Measurements from ENCODE around the gene PITPNM3. TPM values are rescaled to one million over a fixed set of nuclear protein-coding genes. Genes with fewer than 3 reads are reported as not detected.

The PITPNM3 gene
- polyA plus RNA-seq, 1 donor, result 1.4 TPM

GRCh38 chr17:6443692-6444570 is 112.4 kb downstream of the PITPNM3 start, which contains the start of gene PIMREG:
Gene PIMREG, plus strand, starts transcription at chr17:6444455. Its CDS starts 656 bp downstream, at chr17:6445111.
- H3K9me3 ChIP-seq (ENCODE audit: control insufficient read depth, low read depth, low read length), result no peaks in the 10 kb centered on the region
- no peaks in the 10 kb centered on the region for H3K36me3 ChIP-seq (ENCODE audit: control insufficient read depth, insufficient read depth, low read length)
- DNase-seq, result peak; percentile 98 to 100
- no peaks in the 10 kb centered on the region for H3K27me3 ChIP-seq (ENCODE audit: control insufficient read depth, insufficient read depth, low read length)
- peak within 1 kb of the TSS; percentile 63 for H3K4me3 ChIP-seq (ENCODE audit: low read length)
- H3K27ac ChIP-seq (ENCODE audit: low read length), result peak within 1 kb of the TSS; percentile 81
- H3K4me1 ChIP-seq (ENCODE audit: control insufficient read depth, insufficient read depth, low read length), result no peaks in the 10 kb centered on the region
- no CpG with 5 or more reads among the region's 62 CpGs for WGBS (ENCODE audit: insufficient coverage, low lambda C conversion rate)

- no peaks in the 10 kb centered on the region for H3K9me3 ChIP-seq (ENCODE audit: control insufficient read depth, low read depth, low read length)
- no peaks in the 10 kb centered on the region for H3K36me3 ChIP-seq (ENCODE audit: control insufficient read depth, insufficient read depth, low read length)
- no peak overlapping the region for H3K4me3 ChIP-seq (ENCODE audit: low read length)
- no peaks in the 10 kb centered on the region for H3K27me3 ChIP-seq (ENCODE audit: control insufficient read depth, insufficient read depth, low read length)
- WGBS (ENCODE audit: insufficient coverage, low lambda C conversion rate), result 13% methylated on average over 1 of the region's 6 CpGs
- H3K27ac ChIP-seq (ENCODE audit: low read length), result no peak overlapping the region
- no peak for DNase-seq
- H3K4me1 ChIP-seq (ENCODE audit: control insufficient read depth, insufficient read depth, low read length), result no peaks in the 10 kb centered on the region
Observed at GRCh38 chr17:6442775-6443174, 113.6 kb downstream of the PITPNM3 start.

GRCh38 chr17:6439951-6440350 is 116.4 kb downstream of the PITPNM3 start:
- Histone ChIP-seq H3K27me3 (ENCODE audit: control insufficient read depth, insufficient read depth, low read length) (peaks cover 4% of the 10 kb centered on the region), H3K4me3 (ENCODE audit: low read length) (no peak overlapping the region), H3K4me1 (ENCODE audit: control insufficient read depth, insufficient read depth, low read length) (no peaks in the 10 kb centered on the region), H3K27ac (ENCODE audit: low read length) (no peak overlapping the region), H3K36me3 (ENCODE audit: control insufficient read depth, insufficient read depth, low read length) (no peaks in the 10 kb centered on the region), H3K9me3 (ENCODE audit: control insufficient read depth, low read depth, low read length) (no peaks in the 10 kb centered on the region)
- WGBS (ENCODE audit: insufficient coverage, low lambda C conversion rate), result no CpG with 5 or more reads among the region's 4 CpGs
- DNase-seq, result peak; percentile 23 to 59

- H3K4me1 ChIP-seq (ENCODE audit: control insufficient read depth, insufficient read depth, low read length), result no peaks in the 10 kb centered on the region
- H3K9me3 ChIP-seq (ENCODE audit: control insufficient read depth, low read depth, low read length), result no peaks in the 10 kb centered on the region
- no peak overlapping the region for H3K27ac ChIP-seq (ENCODE audit: low read length)
- no peak for DNase-seq
- H3K27me3 ChIP-seq (ENCODE audit: control insufficient read depth, insufficient read depth, low read length), result peaks cover 4% of the 10 kb centered on the region
- no peak overlapping the region for H3K4me3 ChIP-seq (ENCODE audit: low read length)
- 83% methylated on average over 2 of the region's 3 CpGs for WGBS (ENCODE audit: insufficient coverage, low lambda C conversion rate)
- H3K36me3 ChIP-seq (ENCODE audit: control insufficient read depth, insufficient read depth, low read length), result no peaks in the 10 kb centered on the region
Observed at GRCh38 chr17:6437956-6438355, 118.4 kb downstream of the PITPNM3 start.

- no peak overlapping the region for H3K27ac ChIP-seq (ENCODE audit: low read length)
- DNase-seq, result no peak
- H3K9me3 ChIP-seq (ENCODE audit: control insufficient read depth, low read depth, low read length), result no peaks in the 10 kb centered on the region
- WGBS (ENCODE audit: insufficient coverage, low lambda C conversion rate), result no CpG with 5 or more reads among the region's 4 CpGs
- no peaks in the 10 kb centered on the region for H3K4me1 ChIP-seq (ENCODE audit: control insufficient read depth, insufficient read depth, low read length)
- H3K36me3 ChIP-seq (ENCODE audit: control insufficient read depth, insufficient read depth, low read length), result no peaks in the 10 kb centered on the region
- no peak overlapping the region for H3K4me3 ChIP-seq (ENCODE audit: low read length)
- peaks cover 4% of the 10 kb centered on the region for H3K27me3 ChIP-seq (ENCODE audit: control insufficient read depth, insufficient read depth, low read length)
Observed at GRCh38 chr17:6437466-6437865, 118.9 kb downstream of the PITPNM3 start.

GRCh38 chr17:6435968-6436367 is 120.4 kb downstream of the PITPNM3 start:
- no CpG with 5 or more reads among the region's 9 CpGs for WGBS (ENCODE audit: insufficient coverage, low lambda C conversion rate)
- Histone ChIP-seq H3K27ac (ENCODE audit: low read length) (no peak overlapping the region), H3K36me3 (ENCODE audit: control insufficient read depth, insufficient read depth, low read length) (no peaks in the 10 kb centered on the region), H3K27me3 (ENCODE audit: control insufficient read depth, insufficient read depth, low read length) (peaks cover 4% of the 10 kb centered on the region), H3K4me1 (ENCODE audit: control insufficient read depth, insufficient read depth, low read length) (no peaks in the 10 kb centered on the region), H3K4me3 (ENCODE audit: low read length) (no peak overlapping the region), H3K9me3 (ENCODE audit: control insufficient read depth, low read depth, low read length) (no peaks in the 10 kb centered on the region)
- peak in 1 of 2 donors; percentile 40 for DNase-seq

- H3K4me3 ChIP-seq (ENCODE audit: low read length), result no peak within 1 kb of the TSS
- peaks cover 4% of the 10 kb centered on the region for H3K27me3 ChIP-seq (ENCODE audit: control insufficient read depth, insufficient read depth, low read length)
- H3K36me3 ChIP-seq (ENCODE audit: control insufficient read depth, insufficient read depth, low read length), result no peaks in the 10 kb centered on the region
- H3K27ac ChIP-seq (ENCODE audit: low read length), result no peak within 1 kb of the TSS
- WGBS (ENCODE audit: insufficient coverage, low lambda C conversion rate), result no CpG with 5 or more reads among the region's 16 CpGs
- H3K4me1 ChIP-seq (ENCODE audit: control insufficient read depth, insufficient read depth, low read length), result no peaks in the 10 kb centered on the region
- no peaks in the 10 kb centered on the region for H3K9me3 ChIP-seq (ENCODE audit: control insufficient read depth, low read depth, low read length)
- no peak for DNase-seq
Observed at GRCh38 chr17:6435051-6435450, 121.3 kb downstream of the PITPNM3 start, which contains the start of gene AIPL1. Gene AIPL1, minus strand, starts transcription at chr17:6435121. Its CDS starts 17 bp downstream, at chr17:6435104.

GRCh38 chr17:6430769-6431168 is 125.6 kb downstream of the PITPNM3 start:
- H3K4me3 ChIP-seq (ENCODE audit: low read length), result no peak overlapping the region
- H3K4me1 ChIP-seq (ENCODE audit: control insufficient read depth, insufficient read depth, low read length), result no peaks in the 10 kb centered on the region
- H3K36me3 ChIP-seq (ENCODE audit: control insufficient read depth, insufficient read depth, low read length), result no peaks in the 10 kb centered on the region
- H3K9me3 ChIP-seq (ENCODE audit: control insufficient read depth, low read depth, low read length), result no peaks in the 10 kb centered on the region
- H3K27ac ChIP-seq (ENCODE audit: low read length), result no peak overlapping the region
- DNase-seq, result no peak
- H3K27me3 ChIP-seq (ENCODE audit: control insufficient read depth, insufficient read depth, low read length), result no peaks in the 10 kb centered on the region

GRCh38 chr17:6429266-6429665 is 127.1 kb downstream of the PITPNM3 start:
- DNase-seq, result no peak
- no peak overlapping the region for H3K4me3 ChIP-seq (ENCODE audit: low read length)
- H3K27me3 ChIP-seq (ENCODE audit: control insufficient read depth, insufficient read depth, low read length), result no peaks in the 10 kb centered on the region
- no peaks in the 10 kb centered on the region for H3K4me1 ChIP-seq (ENCODE audit: control insufficient read depth, insufficient read depth, low read length)
- H3K27ac ChIP-seq (ENCODE audit: low read length), result no peak overlapping the region
- no peaks in the 10 kb centered on the region for H3K36me3 ChIP-seq (ENCODE audit: control insufficient read depth, insufficient read depth, low read length)
- no CpG with 5 or more reads among the region's 7 CpGs for WGBS (ENCODE audit: insufficient coverage, low lambda C conversion rate)
- no peaks in the 10 kb centered on the region for H3K9me3 ChIP-seq (ENCODE audit: control insufficient read depth, low read depth, low read length)

GRCh38 chr17:6428207-6428965 is 128.0 kb downstream of the PITPNM3 start:
- H3K27ac ChIP-seq (ENCODE audit: low read length), result no peak overlapping the region
- no peak overlapping the region for H3K4me3 ChIP-seq (ENCODE audit: low read length)
- no peaks in the 10 kb centered on the region for H3K4me1 ChIP-seq (ENCODE audit: control insufficient read depth, insufficient read depth, low read length)
- no peaks in the 10 kb centered on the region for H3K9me3 ChIP-seq (ENCODE audit: control insufficient read depth, low read depth, low read length)
- DNase-seq, result no peak
- WGBS (ENCODE audit: insufficient coverage, low lambda C conversion rate), result no CpG with 5 or more reads among the region's 17 CpGs
- H3K27me3 ChIP-seq (ENCODE audit: control insufficient read depth, insufficient read depth, low read length), result no peaks in the 10 kb centered on the region
- no peaks in the 10 kb centered on the region for H3K36me3 ChIP-seq (ENCODE audit: control insufficient read depth, insufficient read depth, low read length)

Measured in large intestine (tissue), 3 donors.